Natural killer cell treated with Interleukin-12 subunit alpha and Interleukin-12 subunit beta and Interleukin-15 and Interleukin-18, amount 100 ng/mL, for 72 hours (primary cell): ENCODE measurements around the gene PNPLA6. TPM values are rescaled to one million over a fixed set of nuclear protein-coding genes. Genes with fewer than 3 reads are reported as not detected.
"Not testable (repeated sequence)": the region's sequence is repeated elsewhere in the genome, so short reads cannot be mapped to it uniquely, and the experiment has no call there.

ENCODE experiments used
- ATAC-seq, 2 donors: fragments of 150-1000 bp; cut with Tn5 transposase in 1 of 2; sonication (Bioruptor Pico), chemical (Tn5 transposase) in 1 of 2; 2 replicates each; pipeline ENCODE4 v1.10.0; 2021
- DNase-seq: peaks from one replicate; pipeline ENCODE4 v3.0.0; 2022; ENCODE audit warnings: low spot score
- H3K27ac Mint-ChIP-seq, 2 donors: 1 replicate in 1 of 2; 2 replicates in 1 of 2; pipeline ENCODE4 v1.8.0; 2022; ENCODE audit warnings: mixed read lengths in 2 of 2, mild to moderate bottlenecking in 1 of 2, moderate library complexity in 1 of 2
- H3K27me3 Mint-ChIP-seq, 2 donors: 1 replicate in 1 of 2; 2 replicates in 1 of 2; pipeline ENCODE4 v1.8.0; 2022; ENCODE audit warnings: mixed read lengths in 2 of 2
- H3K36me3 Mint-ChIP-seq: one replicate; pipeline ENCODE4 v1.8.0; 2022; ENCODE audit warnings: mixed read lengths
- H3K4me1 Mint-ChIP-seq, 2 donors: 1 replicate in 1 of 2; 2 replicates in 1 of 2; pipeline ENCODE4 v1.8.0; 2022; ENCODE audit warnings: low read depth in 2 of 2, mixed read lengths in 2 of 2, mild to moderate bottlenecking in 1 of 2
- H3K4me3 Mint-ChIP-seq: one replicate; pipeline ENCODE4 v1.8.0; 2022; ENCODE audit warnings: mixed read lengths
- H3K9me3 Mint-ChIP-seq: 2 replicates; pipeline ENCODE4 v1.8.0; 2022; ENCODE audit warnings: mixed read lengths
- total RNA-seq, 2 donors: library from RNA; stranded (reverse); gene quantifications; one replicate each; pipeline ENCODE4 v1.2.3, GENCODE V29; 2022

Gene PNPLA6
- total RNA-seq, 2 donors from 2014 or later = 259 to 369 TPM

DNA sequence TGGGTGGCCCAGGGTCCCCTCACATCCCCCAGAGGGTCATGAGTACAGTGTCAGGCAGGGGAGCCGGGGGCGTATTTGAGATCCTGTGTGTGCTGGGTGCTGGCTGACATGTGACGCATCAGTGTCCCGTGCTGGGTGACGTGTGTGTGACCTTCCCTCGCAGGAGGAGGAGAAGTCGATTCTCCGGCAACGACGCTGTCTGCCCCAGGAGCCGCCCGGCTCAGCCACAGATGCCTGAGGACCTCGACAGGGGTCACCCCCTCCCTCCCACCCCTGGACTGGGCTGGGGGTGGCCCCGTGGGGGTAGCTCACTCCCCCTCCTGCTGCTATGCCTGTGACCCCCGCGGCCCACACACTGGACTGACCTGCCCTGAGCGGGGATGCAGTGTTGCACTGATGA, 25.8 kb downstream of the PNPLA6 start:
- H3K36me3 Mint-ChIP-seq = peaks cover 4% of the 10 kb centered on the region
- no peaks in the 10 kb centered on the region for H3K27me3 Mint-ChIP-seq
- DNase-seq (no peak), ATAC-seq (peak in 1 of 2 donors; percentile 8)
- H3K9me3 Mint-ChIP-seq = no peaks in the 10 kb centered on the region
- no peak overlapping the region for H3K27ac Mint-ChIP-seq
- H3K4me3 Mint-ChIP-seq = no peak overlapping the region
- H3K4me1 Mint-ChIP-seq = peaks cover 0 to 7% of the 10 kb centered on the region in 2 donors

DNA sequence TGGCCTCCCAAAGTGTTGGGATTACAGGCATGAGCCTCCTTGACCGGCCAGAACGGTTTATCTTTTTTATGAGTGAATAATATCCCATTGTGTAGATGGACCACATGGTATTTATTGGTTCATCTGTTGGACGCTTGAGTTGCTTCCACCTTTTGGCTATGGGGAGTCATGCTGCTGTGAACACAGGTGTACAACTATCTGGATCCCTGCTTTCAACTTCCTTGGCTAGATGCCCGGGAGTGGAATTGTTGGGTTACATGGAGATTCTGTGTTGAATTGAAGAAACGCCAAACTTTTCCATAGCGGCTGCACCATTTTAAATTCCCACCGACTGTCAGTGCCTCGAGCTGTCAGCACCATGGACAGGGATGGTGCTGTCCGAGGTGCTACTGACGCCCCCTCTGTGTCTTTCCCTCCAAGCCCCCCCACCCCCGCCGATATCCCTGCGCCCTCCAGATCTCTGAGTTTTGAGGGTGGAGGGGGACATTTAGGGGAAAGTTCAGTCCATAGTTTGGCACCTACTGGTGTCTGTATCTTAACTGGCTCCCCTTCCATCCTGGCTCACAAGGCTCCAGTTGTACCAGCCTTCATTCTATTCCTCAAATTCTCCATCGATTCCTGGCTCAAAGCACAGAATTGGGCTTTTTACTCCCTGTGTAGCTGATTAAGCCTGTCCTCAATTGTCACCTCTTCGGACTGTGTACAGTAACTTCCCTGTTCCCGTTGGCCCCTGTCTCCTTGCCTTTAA, 27.3 kb downstream of the PNPLA6 start:
- Mint-ChIP-seq H3K4me1 (peaks cover 0 to 7% of the 10 kb centered on the region in 2 donors), H3K27ac (no peak overlapping the region), H3K36me3 (peaks cover 4% of the 10 kb centered on the region), H3K9me3 (no peaks in the 10 kb centered on the region), H3K4me3 (no peak overlapping the region), H3K27me3 (no peaks in the 10 kb centered on the region)
- ATAC-seq (no peak), DNase-seq (no peak)

DNA sequence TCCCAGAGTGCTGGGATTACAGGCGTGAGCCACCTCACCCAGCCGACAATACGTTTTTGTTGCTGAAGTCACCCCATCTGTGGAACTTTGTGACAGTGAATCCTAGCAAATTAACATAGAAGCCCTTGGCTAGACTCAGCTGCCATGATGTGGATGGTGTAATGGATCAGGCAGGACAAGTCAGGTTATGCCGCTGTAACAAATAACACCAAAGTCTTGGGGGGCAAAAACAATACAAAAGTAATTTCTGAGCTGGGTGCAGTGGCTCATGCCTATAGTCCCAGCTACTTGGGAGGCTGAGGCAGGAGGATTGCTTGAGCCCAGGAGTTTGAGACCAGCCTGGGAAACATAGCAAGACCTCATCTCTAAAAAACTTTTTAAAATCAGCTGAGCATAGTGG, 29.3 kb downstream of the PNPLA6 start:
- Mint-ChIP-seq H3K27me3 (no peaks in the 10 kb centered on the region), H3K9me3 (no peaks in the 10 kb centered on the region), H3K4me3 (no peak overlapping the region), H3K27ac (no peak overlapping the region), H3K36me3 (peaks cover 4% of the 10 kb centered on the region), H3K4me1 (peaks cover 0 to 7% of the 10 kb centered on the region in 2 donors)
- ATAC-seq (no peak), DNase-seq (no peak)

DNA sequence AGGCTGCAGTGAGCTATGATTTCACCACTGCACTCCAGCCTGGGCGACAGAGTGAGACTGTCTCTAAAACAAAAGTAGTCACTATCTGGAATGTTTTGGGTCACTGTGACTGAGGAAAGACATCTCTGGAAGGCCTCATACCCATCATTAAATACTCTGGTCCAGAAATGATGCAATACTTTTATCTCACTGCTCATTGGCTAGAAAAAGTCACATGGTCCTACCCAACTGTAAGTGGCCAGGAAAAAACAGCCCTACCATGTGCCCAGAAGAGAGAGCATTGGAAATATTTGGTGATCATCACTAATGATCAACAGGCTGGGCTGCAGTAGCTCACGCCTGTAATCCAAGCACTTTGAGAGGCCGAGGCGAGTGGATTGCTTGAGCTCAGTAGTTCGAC, 29.8 kb downstream of the PNPLA6 start:
- no peaks in the 10 kb centered on the region for H3K27me3 Mint-ChIP-seq
- peaks cover 0 to 5% of the 10 kb centered on the region in 2 donors for H3K4me1 Mint-ChIP-seq
- H3K27ac Mint-ChIP-seq = no peak overlapping the region
- no peaks in the 10 kb centered on the region for H3K9me3 Mint-ChIP-seq
- DNase-seq (no peak), ATAC-seq (no peak)
- peaks cover 1% of the 10 kb centered on the region for H3K36me3 Mint-ChIP-seq
- no peak overlapping the region for H3K4me3 Mint-ChIP-seq

DNA sequence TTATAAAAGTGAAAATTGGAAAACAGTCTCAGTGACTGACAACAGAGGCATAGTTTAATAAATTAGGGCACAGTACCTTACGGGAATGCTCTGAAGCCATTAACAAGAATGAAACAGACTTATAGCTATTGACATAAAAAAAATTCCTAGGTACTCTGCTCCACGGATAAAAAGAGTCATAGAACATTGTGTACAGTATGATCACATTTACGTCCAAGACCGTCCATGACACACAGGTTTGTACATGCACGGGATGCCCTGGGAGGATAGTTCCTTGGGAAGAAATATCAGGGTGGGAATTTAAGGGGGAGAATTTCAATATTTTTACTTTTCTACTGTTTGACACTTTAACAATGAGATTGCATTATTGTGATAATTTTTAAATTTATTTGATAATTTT, 35.2 kb downstream of the PNPLA6 start:
- H3K27me3 Mint-ChIP-seq = no peaks in the 10 kb centered on the region

DNA sequence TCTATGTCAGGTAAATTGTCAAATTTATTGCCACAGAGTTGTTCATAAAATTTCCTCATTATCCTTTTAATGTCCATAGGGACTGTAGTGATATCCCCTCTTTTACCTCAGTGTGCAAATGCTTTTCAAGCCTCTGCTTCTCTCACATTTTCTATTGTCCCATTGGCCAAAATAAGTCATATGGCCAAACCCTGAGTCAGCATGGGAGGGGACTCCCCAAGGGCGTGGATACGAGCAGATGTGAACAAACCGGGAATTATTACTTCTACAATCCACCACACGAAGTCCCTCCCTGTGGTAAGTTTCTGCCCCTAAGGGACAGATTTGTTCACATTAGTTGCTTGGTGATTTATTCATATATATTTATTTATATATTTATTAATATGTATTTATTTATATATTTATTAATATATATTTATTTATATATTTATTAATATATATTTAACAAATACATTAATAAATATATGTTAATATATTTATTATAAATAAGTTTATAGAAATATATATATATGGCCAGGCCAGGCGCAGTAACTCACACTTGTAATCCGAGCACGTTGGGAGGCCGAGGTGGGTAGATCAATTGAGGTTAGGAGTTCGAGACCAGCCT, 40.0 kb downstream of the PNPLA6 start:
- H3K9me3 Mint-ChIP-seq = no peaks in the 10 kb centered on the region
- H3K27me3 Mint-ChIP-seq = peaks cover 11 to 17% of the 10 kb centered on the region in 2 donors
- DNase-seq = no peak
- no peak overlapping the region for H3K4me3 Mint-ChIP-seq
- ATAC-seq = no peak
- H3K27ac Mint-ChIP-seq = no peak overlapping the region
- peaks cover 0 to 2% of the 10 kb centered on the region in 2 donors for H3K4me1 Mint-ChIP-seq
- H3K36me3 Mint-ChIP-seq = no peaks in the 10 kb centered on the region

More for the DNA sequence above, 35.2 kb downstream of the PNPLA6 start:
- ATAC-seq (no peak), DNase-seq (no peak)
- H3K4me3 Mint-ChIP-seq = no peak overlapping the region
- no peaks in the 10 kb centered on the region for H3K36me3 Mint-ChIP-seq
- no peaks in the 10 kb centered on the region for H3K9me3 Mint-ChIP-seq
- H3K27ac Mint-ChIP-seq = no peak overlapping the region
- peaks cover 0 to 2% of the 10 kb centered on the region in 2 donors for H3K4me1 Mint-ChIP-seq

DNA sequence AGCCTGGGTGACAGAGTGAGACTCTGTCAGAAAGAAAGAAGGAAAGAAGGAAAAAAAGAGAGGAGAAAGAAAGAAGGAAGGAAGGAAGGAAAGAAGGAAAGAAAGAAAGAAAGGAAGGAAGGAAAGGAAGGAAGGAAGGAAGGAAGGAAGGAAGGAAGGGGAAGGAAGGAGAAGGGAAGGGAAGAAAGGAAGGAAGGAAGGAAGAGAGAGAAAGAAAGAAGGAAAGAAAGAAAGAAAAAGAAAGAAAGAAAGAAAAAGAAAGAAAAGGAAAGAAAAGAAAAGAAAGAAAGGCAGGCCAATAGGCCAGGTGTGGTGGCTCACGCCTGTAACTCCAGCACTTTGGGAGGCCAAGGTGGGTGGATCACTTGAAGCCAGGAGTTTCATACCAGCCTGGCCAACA, 41.9 kb downstream of the PNPLA6 start:
- not testable (repeated sequence) for H3K36me3 Mint-ChIP-seq, H3K9me3 Mint-ChIP-seq, H3K4me3 Mint-ChIP-seq, H3K27ac Mint-ChIP-seq, H3K4me1 Mint-ChIP-seq, DNase-seq, ATAC-seq
- H3K27me3 Mint-ChIP-seq = peaks cover 11 to 19% of the 10 kb centered on the region in 2 donors

DNA sequence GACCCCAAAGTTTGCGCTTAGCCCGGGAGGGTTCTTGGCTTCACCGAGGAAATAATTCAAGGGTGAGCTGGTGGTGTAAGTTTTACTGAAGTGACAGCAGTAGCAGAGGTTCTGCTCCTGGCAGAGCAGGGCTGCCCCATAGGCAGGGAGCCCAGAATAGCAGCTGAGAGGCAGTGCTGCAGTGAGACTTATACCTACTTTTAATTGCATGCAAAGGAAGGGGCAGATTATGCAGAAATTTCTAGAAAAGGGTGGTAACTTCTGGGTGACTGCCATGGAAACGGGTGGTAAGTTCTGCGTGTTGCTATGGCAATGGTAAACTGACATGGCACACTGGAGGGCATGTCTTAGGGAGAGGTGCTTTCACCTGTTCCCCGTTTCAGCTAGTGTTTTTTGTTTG, 42.6 kb downstream of the PNPLA6 start:
- Mint-ChIP-seq H3K4me1 (peaks cover 0 to 2% of the 10 kb centered on the region in 2 donors), H3K4me3 (no peak overlapping the region), H3K27me3 (peaks cover 14 to 24% of the 10 kb centered on the region in 2 donors), H3K36me3 (no peaks in the 10 kb centered on the region), H3K27ac (no peak overlapping the region), H3K9me3 (no peaks in the 10 kb centered on the region)
- DNase-seq (no peak), ATAC-seq (no peak)

DNA sequence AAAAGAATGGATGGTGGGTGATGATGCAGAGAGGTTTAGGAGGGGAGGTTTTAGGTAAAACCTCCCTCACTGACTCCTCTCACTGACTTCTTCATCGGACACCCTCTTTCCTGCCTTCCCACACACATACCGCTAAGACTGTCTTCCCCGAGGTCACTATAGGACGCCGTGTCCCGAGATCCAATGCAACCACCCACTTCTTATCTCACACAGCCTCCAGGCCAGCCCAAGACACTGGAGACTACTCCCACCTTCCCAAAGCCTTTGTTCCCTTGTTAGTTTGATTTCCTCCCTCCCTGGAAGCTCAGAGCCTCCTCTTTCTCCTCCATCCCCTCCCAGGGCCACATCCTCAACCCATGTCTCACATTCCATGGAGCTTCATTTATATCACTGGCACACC, 43.7 kb downstream of the PNPLA6 start:
- H3K4me1 Mint-ChIP-seq = peaks cover 0 to 2% of the 10 kb centered on the region in 2 donors
- H3K4me3 Mint-ChIP-seq = no peak overlapping the region
- no peak for ATAC-seq
- H3K36me3 Mint-ChIP-seq = no peaks in the 10 kb centered on the region
- no peak for DNase-seq
- H3K27me3 Mint-ChIP-seq = peaks cover 14 to 24% of the 10 kb centered on the region in 2 donors
- no peak overlapping the region for H3K27ac Mint-ChIP-seq
- no peaks in the 10 kb centered on the region for H3K9me3 Mint-ChIP-seq

DNA sequence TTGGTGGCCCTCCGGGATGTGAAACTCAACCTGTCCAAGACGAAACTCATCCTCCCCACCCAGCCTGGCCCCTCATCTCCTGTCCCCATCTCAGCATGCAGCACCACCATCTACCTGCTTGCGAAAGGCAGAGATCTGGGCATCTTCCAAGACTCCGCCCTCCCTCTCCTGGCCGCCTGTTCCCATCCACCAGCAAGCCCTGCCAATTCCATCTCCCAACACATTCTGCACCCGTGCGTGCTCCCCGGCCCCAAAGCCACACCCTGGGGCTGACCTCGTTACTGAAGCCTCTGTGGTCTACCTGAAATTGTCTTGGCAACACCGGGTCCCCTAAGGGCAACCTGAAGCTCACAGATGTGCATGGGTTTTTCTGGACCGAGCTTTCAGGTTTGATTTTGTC, 46.9 kb downstream of the PNPLA6 start:
- DNase-seq (no peak), ATAC-seq (no peak)
- Mint-ChIP-seq H3K36me3 (no peaks in the 10 kb centered on the region), H3K27ac (no peak overlapping the region), H3K4me1 (no peaks in the 10 kb centered on the region), H3K27me3 (peaks cover 6 to 15% of the 10 kb centered on the region in 2 donors), H3K9me3 (no peaks in the 10 kb centered on the region), H3K4me3 (no peak overlapping the region)

DNA sequence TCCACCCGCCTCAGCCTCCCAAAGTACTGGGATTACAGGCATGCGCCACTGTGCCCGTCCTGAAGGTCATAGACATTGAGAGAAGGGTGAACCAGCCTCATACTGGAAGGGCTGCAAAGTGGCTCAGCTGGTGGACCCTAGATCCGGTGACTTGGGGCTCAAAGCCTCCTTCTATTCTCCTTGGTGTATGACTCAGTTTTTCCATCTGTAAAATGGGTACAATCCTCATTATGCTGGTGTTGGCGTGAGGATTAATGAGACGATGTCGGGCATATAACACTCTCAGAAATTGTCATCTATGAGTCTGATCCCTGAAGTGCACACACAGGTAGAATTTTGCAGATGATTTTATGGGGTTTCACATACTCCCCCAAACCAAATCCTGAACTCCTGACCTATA, 54.3 kb downstream of the PNPLA6 start:
- H3K9me3 Mint-ChIP-seq = no peaks in the 10 kb centered on the region
- ATAC-seq (no peak), DNase-seq (no peak)
- H3K36me3 Mint-ChIP-seq = no peaks in the 10 kb centered on the region
- no peak overlapping the region for H3K4me3 Mint-ChIP-seq
- H3K27me3 Mint-ChIP-seq = peaks cover 9 to 19% of the 10 kb centered on the region in 2 donors
- H3K4me1 Mint-ChIP-seq = no peaks in the 10 kb centered on the region
- H3K27ac Mint-ChIP-seq = no peak overlapping the region

DNA sequence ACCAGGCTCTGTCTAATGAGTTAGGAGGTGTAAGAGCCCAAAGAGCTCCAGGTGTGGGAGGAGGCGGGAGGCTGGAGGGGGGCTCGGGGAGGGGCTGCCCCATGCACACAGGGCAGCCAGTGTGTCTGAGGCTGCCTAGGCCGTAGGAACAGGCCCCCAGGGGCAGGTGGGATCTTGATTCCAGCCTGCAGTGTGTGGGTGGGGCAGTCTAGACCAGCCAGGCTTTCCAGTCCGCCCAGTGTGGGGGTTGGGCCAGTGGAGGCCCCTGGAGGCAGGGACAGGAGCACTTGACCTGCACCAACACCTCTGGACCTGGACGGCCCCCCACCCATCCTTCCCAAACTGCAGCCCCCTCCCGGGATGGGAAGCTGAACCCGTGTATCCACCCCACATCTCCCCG, 54.7 kb downstream of the PNPLA6 start:
- no peak overlapping the region for H3K4me3 Mint-ChIP-seq
- H3K27me3 Mint-ChIP-seq = peaks cover 11 to 24% of the 10 kb centered on the region in 2 donors
- no peak overlapping the region for H3K27ac Mint-ChIP-seq
- H3K4me1 Mint-ChIP-seq = peaks cover 2 to 3% of the 10 kb centered on the region in 2 donors
- no peaks in the 10 kb centered on the region for H3K9me3 Mint-ChIP-seq
- no peak for DNase-seq
- H3K36me3 Mint-ChIP-seq = no peaks in the 10 kb centered on the region
- ATAC-seq = peak in 1 of 2 donors; percentile 43

DNA sequence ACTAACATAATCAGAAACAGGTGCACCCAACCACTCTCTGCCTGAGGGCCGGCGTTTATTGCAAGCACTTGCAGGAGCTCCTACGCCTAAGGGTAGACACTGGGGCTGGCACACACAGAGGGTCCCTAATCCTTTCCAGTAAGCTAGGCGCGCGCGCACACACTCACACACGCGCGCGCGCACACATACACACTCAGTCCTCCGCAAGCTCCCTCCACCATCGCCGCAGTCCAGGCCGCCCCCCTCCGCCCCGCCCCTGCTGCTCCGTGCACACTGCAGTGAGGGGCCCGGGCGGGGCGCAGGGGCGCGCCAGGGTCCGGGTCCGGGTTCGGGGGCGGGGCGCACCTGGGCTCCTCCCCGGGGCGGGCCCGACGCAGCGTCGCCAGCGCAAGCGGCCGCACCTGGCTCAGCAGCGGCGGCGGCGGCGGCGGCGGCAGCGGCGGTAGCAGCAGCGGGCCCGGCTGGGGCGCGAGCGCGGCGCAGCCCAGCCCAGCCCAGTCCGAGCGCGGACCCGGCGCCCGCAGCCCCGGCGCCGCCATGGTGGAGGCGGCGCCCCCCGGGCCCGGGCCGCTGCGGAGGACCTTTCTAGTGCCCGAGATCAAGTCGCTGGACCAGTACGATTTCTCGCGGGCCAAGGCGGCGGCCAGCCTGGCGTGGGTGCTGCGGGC, 60.1 kb downstream of the PNPLA6 start, which contains the start of gene CAMSAP3:
Gene CAMSAP3, plus strand, starts transcription at position 398 of the 668 bp plus-strand sequence. Its CDS starts 140 bp downstream, at position 538.
- no peaks in the 10 kb centered on the region for H3K36me3 Mint-ChIP-seq
- DNase-seq (no peak), ATAC-seq (peak; percentile 79 to 81)
- peak within 1 kb of the TSS; percentile 34 for H3K4me3 Mint-ChIP-seq
- H3K4me1 Mint-ChIP-seq = peaks cover 4 to 5% of the 10 kb centered on the region in 2 donors
- H3K27me3 Mint-ChIP-seq = peaks cover 24 to 41% of the 10 kb centered on the region in 2 donors
- H3K9me3 Mint-ChIP-seq = no peaks in the 10 kb centered on the region
- no peak within 1 kb of the TSS for H3K27ac Mint-ChIP-seq
